GM06990 (cell line): ENCODE results near the gene PLPPR4.

Experiments used
- DNase-seq: peaks from one replicate; pipeline ENCODE4 v3.0.0-alpha.2; 2011; ENCODE audit not compliant: insufficient read length; ENCODE audit errors: extremely low read depth
- H3K27me3 ChIP-seq: replicated peaks from 2 replicates; pipeline ENCODE4 v1.6.0; 2011; ENCODE audit warnings: low read length; ENCODE audit not compliant: control insufficient read depth, insufficient read depth
- H3K36me3 ChIP-seq: 2 replicates; pipeline ENCODE4 v1.5.1; 2011; ENCODE audit warnings: low read length; ENCODE audit not compliant: control insufficient read depth, insufficient read depth
- H3K4me3 ChIP-seq: replicated peaks from 2 replicates; pipeline ENCODE4 v1.5.1; 2011; ENCODE audit warnings: low read depth, mild to moderate bottlenecking, control low read depth, low read length
- TF ChIP-seq, protein P1 (sequence below): IDR thresholded peaks from 2 replicates; pipeline ENCODE4 v1.5.1; 2011; ENCODE audit warnings: low read length, control low read depth, mild to moderate bottlenecking, inconsistent platforms; ENCODE audit not compliant: insufficient read depth, poor library complexity, severe bottlenecking

Gene PLPPR4

DNA sequence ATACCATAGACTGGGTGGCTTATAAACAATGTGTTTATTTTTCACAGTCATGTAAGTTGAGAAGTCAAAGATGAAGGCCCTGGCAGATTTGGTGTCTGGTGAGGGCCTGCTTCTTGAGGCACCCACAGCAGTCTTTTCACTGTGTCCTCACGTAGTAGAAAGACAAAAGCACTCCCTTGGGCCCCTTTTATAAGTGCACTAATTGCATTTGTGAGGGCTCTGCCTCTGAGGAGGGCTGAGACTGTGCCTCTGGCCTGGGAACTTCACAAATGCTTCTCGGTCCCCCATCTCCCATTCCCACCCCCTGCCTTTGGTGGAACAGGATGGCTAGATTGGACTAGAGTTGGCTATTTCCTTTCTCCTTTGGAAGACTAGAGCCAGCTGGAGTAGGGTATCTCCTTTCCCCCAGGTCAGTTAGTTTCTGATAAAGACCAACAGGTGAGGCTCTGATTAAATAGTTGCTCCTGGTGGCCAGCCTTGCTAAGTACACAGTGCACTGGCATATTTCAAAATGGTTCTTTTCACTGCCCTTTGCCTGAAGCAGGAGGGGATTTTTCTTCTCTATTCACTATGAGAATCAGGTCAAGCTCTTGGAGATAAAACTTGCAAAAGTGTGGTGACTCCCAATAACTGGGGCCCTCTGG lies 82.9 kb downstream of the PLPPR4 start:
- Histone ChIP-seq H3K27me3 (no peaks in the 10 kb centered on the region), H3K36me3 (no peaks in the 10 kb centered on the region), H3K4me3 (no peak overlapping the region)
- DNase-seq = no peak
- TF ChIP-seq, protein P1, sequence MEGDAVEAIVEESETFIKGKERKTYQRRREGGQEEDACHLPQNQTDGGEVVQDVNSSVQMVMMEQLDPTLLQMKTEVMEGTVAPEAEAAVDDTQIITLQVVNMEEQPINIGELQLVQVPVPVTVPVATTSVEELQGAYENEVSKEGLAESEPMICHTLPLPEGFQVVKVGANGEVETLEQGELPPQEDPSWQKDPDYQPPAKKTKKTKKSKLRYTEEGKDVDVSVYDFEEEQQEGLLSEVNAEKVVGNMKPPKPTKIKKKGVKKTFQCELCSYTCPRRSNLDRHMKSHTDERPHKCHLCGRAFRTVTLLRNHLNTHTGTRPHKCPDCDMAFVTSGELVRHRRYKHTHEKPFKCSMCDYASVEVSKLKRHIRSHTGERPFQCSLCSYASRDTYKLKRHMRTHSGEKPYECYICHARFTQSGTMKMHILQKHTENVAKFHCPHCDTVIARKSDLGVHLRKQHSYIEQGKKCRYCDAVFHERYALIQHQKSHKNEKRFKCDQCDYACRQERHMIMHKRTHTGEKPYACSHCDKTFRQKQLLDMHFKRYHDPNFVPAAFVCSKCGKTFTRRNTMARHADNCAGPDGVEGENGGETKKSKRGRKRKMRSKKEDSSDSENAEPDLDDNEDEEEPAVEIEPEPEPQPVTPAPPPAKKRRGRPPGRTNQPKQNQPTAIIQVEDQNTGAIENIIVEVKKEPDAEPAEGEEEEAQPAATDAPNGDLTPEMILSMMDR = no peak

GRCh38 chr1:99348397-99349132 lies 84.3 kb downstream of the PLPPR4 start:
- Histone ChIP-seq H3K36me3 (no peaks in the 10 kb centered on the region), H3K27me3 (no peaks in the 10 kb centered on the region), H3K4me3 (no peak overlapping the region)
- TF ChIP-seq, protein P1 = no peak
- DNase-seq = no peak

DNA sequence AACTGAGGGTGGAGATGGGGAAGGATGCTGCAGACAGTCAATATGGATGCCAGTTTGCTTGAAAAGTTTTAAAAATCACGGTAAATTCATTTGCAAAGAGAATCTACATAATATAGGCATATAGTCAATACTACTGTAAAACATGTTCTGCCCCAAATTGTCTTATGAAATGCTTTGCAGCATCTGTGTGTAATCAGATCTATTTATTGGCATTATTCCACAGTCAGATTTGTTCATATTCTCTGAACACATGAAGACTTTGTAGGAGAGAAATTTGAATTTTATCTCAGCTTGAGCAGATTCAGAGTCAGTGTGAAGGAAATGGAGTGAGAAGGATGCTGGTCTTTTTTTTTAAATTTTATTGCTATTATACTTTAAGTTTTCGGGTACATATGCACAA lies 88.5 kb downstream of the PLPPR4 start:
- H3K27me3 ChIP-seq = no peaks in the 10 kb centered on the region
- DNase-seq = no peak
- H3K36me3 ChIP-seq = no peaks in the 10 kb centered on the region
- TF ChIP-seq, protein P1 = no peak
- no peak overlapping the region for H3K4me3 ChIP-seq

DNA sequence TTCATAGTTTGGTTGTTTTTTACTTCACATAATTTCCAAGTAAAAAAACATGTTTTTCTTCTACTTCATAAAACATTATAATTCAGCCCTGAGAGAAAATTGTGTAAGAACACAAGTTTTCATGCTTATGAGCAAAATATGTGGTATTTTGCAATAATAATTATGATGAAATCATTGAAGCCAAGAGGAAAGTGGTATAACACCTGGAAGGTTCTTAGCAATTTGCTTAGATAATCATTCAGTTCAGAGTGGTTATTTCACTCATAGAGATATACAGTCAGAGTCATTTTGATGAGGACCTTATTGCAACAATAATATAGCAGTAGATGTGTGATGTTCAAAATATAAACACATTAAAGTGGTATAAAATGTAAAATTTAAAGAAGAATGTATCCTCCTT lies 94.5 kb downstream of the PLPPR4 start:
- Histone ChIP-seq H3K4me3 (no peak overlapping the region), H3K36me3 (no peaks in the 10 kb centered on the region), H3K27me3 (no peaks in the 10 kb centered on the region)
- TF ChIP-seq, protein P1 = no peak
- no peak for DNase-seq
